ENCODE data around the gene HUWE1. TPM values are rescaled to one million over a fixed set of nuclear protein-coding genes. Genes with fewer than 3 reads are reported as not detected.

The HUWE1 gene
- total and polyA plus RNA-seq, 2 of the 13 experiments (the other 11 are each of a cell fraction or from before 2014, with no cell fraction given) = 63.2 to 68.1 TPM

- TF ChIP-seq AGO1 (IDR thresholded peaks at IDR 0.05; ENCODE audit: low read depth, low read length, poor library complexity, severe bottlenecking) = peak; percentile 29
- peak; percentile 10; the same call in 1 of the 3 replicates for TF ChIP-seq MXI1 (IDR thresholded peaks at IDR 0.05; ENCODE audit: borderline replicate concordance, low read depth, low read length)
- TF ChIP-seq PHF20 (CRISPR knock-in tag; IDR thresholded peaks at IDR 0.05) = peak; percentile 47; the same call in 1 of the 2 replicates
- 0 out of 2 replicates have a peak, but pooled peaks have one; percentile 55 for TF ChIP-seq ZNF782 (CRISPR knock-in tag; IDR thresholded peaks at IDR 0.05; ENCODE audit: borderline replicate concordance)
- no peak for TF ChIP-seq EP300 (IDR thresholded peaks at IDR 0.05; ENCODE audit: low read depth in 2 of 2, low read length in 2 of 2)
- TF ChIP-seq EP300 (CRISPR knock-in tag; IDR thresholded peaks at IDR 0.05; ENCODE audit: borderline replicate concordance) = 0 out of 2 replicates have a peak, but pooled peaks have one; percentile 17
- TF ChIP-seq MNT (IDR thresholded peaks at IDR 0.05) = no peak
- TF ChIP-seq ZFX (CRISPR knock-in tag; IDR thresholded peaks at IDR 0.05; ENCODE audit: low read depth) = peak; percentile 76
- TF ChIP-seq RBFOX2 (IDR thresholded peaks at IDR 0.05; ENCODE audit: low read depth, low read length) = peak; percentile 82
- TF ChIP-seq ZNF446 (CRISPR knock-in tag; IDR thresholded peaks at IDR 0.05) = no peak
- TF ChIP-seq ATF4 (CRISPR knock-in tag; IDR thresholded peaks at IDR 0.05) = peak in 1 of 2 experiments; percentile 59; a peak in 1 of 4 replicates
- peak; percentile 28; the same call in 1 of the 2 replicates for TF ChIP-seq ISL2 (CRISPR knock-in tag; IDR thresholded peaks at IDR 0.05)
- TF ChIP-seq XBP1 (CRISPR knock-in tag; IDR thresholded peaks at IDR 0.05) = no peak
- TF ChIP-seq TBX3 (IDR thresholded peaks at IDR 0.05; ENCODE audit: borderline replicate concordance) = no peak
- TF ChIP-seq ZNF850 (CRISPR knock-in tag; conservative IDR thresholded peaks at IDR 0.05) = no peak
- TF ChIP-seq TRIM24 (CRISPR knock-in tag; IDR thresholded peaks at IDR 0.05) = no peak
- peak; percentile 83 for TF ChIP-seq ZMYM4 (CRISPR knock-in tag; IDR thresholded peaks at IDR 0.05)
- TF ChIP-seq ZNF264 (CRISPR knock-in tag; IDR thresholded peaks at IDR 0.05) = 0 out of 2 replicates have a peak, but pooled peaks have one; percentile 41
- peak; percentile 40; the same call in 1 of the 2 replicates for TF ChIP-seq FOXJ3 (CRISPR knock-in tag; IDR thresholded peaks at IDR 0.05; ENCODE audit: borderline replicate concordance)
- peak; percentile 34; the same call in 1 of the 2 replicates for TF ChIP-seq CREM (IDR thresholded peaks at IDR 0.05)
- no peak for TF ChIP-seq CREM (CRISPR knock-in tag; IDR thresholded peaks at IDR 0.05)
- TF ChIP-seq SMARCE1 (IDR thresholded peaks at IDR 0.05; ENCODE audit: borderline replicate concordance) = no peak
- TF ChIP-seq CSRNP2 (CRISPR knock-in tag; conservative IDR thresholded peaks at IDR 0.05; ENCODE audit: low read depth) = 0 out of 2 replicates have a peak, but pooled peaks have one; percentile 39
- TF ChIP-seq MED1 (CRISPR knock-in tag; IDR thresholded peaks at IDR 0.05) = no peak
These were observed 2.7 kb downstream of the HUWE1 start (continued) for GRCh38 chrX:53683556-53684414.
